HepG2 (cell line): ENCODE data around the gene RBM23. TPM values are rescaled to one million over a fixed set of nuclear protein-coding genes. Genes with fewer than 3 reads are reported as not detected.

Experiments used
- HMGXB3 ChIP-seq: sonication (generic); formaldehyde crosslinking; IDR thresholded peaks from 2 replicates; pipeline ENCODE4 v1.4.0; 2020; ENCODE audit warnings: missing genetic modification reagents, borderline replicate concordance
- NFYC ChIP-seq: IDR thresholded peaks from 2 replicates; pipeline ENCODE4 v1.6.1; 2016; ENCODE audit warnings: missing genetic modification reagents, missing compliant biosample characterization
- NR2F2 ChIP-seq: IDR thresholded peaks from 2 replicates; pipeline ENCODE4 v1.6.1; 2012; ENCODE audit warnings: low read depth, inconsistent platforms, borderline replicate concordance
- RARG ChIP-seq: sonication (generic); formaldehyde crosslinking; IDR thresholded peaks from 2 replicates; pipeline ENCODE4 v1.4.0; 2020; ENCODE audit warnings: low read depth, mild to moderate bottlenecking, missing genetic modification reagents
- RBM22 ChIP-seq: fragments of 200-400 bp; formaldehyde crosslinking; optimal IDR thresholded peaks from 2 replicates; pipeline ENCODE3; 2017; ENCODE audit warnings: mild to moderate bottlenecking, low read length, moderate library complexity
- RFX1 ChIP-seq: fragments of 450-650 bp; IDR thresholded peaks from 2 replicates; pipeline ENCODE4 v1.6.1; 2017
- SMYD3 ChIP-seq: sonication (generic); formaldehyde crosslinking; IDR thresholded peaks from 2 replicates; pipeline ENCODE4 v1.8.1; 2023; ENCODE audit warnings: mild to moderate bottlenecking, missing genetic modification reagents
- SRF ChIP-seq: IDR thresholded peaks from 2 replicates; pipeline ENCODE4 v1.6.1; 2011; ENCODE audit warnings: mild to moderate bottlenecking, low read depth, low read length, moderate library complexity
- ZBTB38 ChIP-seq: sonication (generic); formaldehyde crosslinking; IDR thresholded peaks from 2 replicates; pipeline ENCODE4 v1.5.1; 2020; ENCODE audit warnings: mild to moderate bottlenecking, missing genetic modification reagents
- ZBTB40 ChIP-seq, 2 experiments: fragments of 450-650 bp in 1 of 2; sonication (generic) in 1 of 2; formaldehyde crosslinking in 1 of 2; IDR thresholded peaks; 2 replicates each; pipeline versions ENCODE4 v1.6.1 to v1.8.0; 2016 to 2022; ENCODE audit warnings: antibody characterized with exemption in 1 of 2, mild to moderate bottlenecking in 1 of 2, missing genetic modification reagents in 1 of 2
- ZNF180 ChIP-seq: sonication (generic); formaldehyde crosslinking; IDR thresholded peaks from 2 replicates; pipeline ENCODE4 v1.4.0; 2020; ENCODE audit warnings: low read depth, missing genetic modification reagents, borderline replicate concordance
- ZNF431 ChIP-seq: sonication (generic); formaldehyde crosslinking; IDR thresholded peaks from 2 replicates; pipeline ENCODE4 v1.9.0; 2022; ENCODE audit warnings: missing genetic modification reagents, low read depth, mild to moderate bottlenecking, borderline replicate concordance
- ZNF460 ChIP-seq: sonication (generic); formaldehyde crosslinking; IDR thresholded peaks from 2 replicates; pipeline ENCODE4 v1.5.1; 2020; ENCODE audit warnings: missing genetic modification reagents, mild to moderate bottlenecking, borderline replicate concordance
- ZNF713 ChIP-seq: sonication (generic); formaldehyde crosslinking; IDR thresholded peaks from 2 replicates; pipeline ENCODE4 v1.4.0; 2020; ENCODE audit warnings: mild to moderate bottlenecking, missing genetic modification reagents
- ZNF770 ChIP-seq: sonication (generic); formaldehyde crosslinking; IDR thresholded peaks from 2 replicates; pipeline ENCODE4 v1.5.0; 2020; ENCODE audit warnings: mild to moderate bottlenecking, missing genetic modification reagents
- polyA plus RNA-seq, 8 experiments: library from polyadenylated mRNA; depleted of rRNA in 3 of 8; stranded (reverse) in 7 of 8; unstranded in 1 of 8; fragments of >200 nt; fragmentation: Illumina TruSeq in 4 of 8; extraction: Trizol in 4 of 8; gene quantifications; 2 replicates each; pipeline versions ENCODE4 v1.2.1 to v1.2.3, GENCODE V29; 2011 to 2016; ENCODE audit warnings: low read depth in 4 of 8, missing spikeins in 1 of 8, mixed read lengths in 1 of 8; ENCODE audit not compliant: insufficient read depth in 1 of 8
- total RNA-seq, 5 experiments: library from RNA; depleted of rRNA; stranded (reverse); fragments of >200 nt; fragmentation: Illumina TruSeq; extraction: Trizol; gene quantifications; 2 replicates each; pipeline ENCODE4 v1.2.3, GENCODE V29; 2016; ENCODE audit warnings: low read depth in 1 of 5

Gene RBM23
- total and polyA plus RNA-seq, 2 of the 13 experiments (the other 11 are each of a cell fraction or from before 2014, with no cell fraction given), result 1.5 to 2.1 TPM

GRCh38 chr14:22966783-22967269, 47.9 kb upstream of the RBM23 start (continued):
- TF ChIP-seq HMGXB3 (no peak), ZBTB38 (CRISPR knock-in tag) (no peak), ZBTB40 (IDR thresholded peaks at IDR 0.05) (no peak), ZBTB40 (CRISPR knock-in tag; IDR thresholded peaks at IDR 0.05) (no peak), NFYC (CRISPR knock-in tag) (no peak), SRF (no peak), ZNF460 (CRISPR knock-in tag) (no peak), NR2F2 (no peak), ZNF431 (no peak), RARG (CRISPR knock-in tag) (no peak), RBM22 (peak; percentile 79), ZNF770 (no peak), SMYD3 (CRISPR knock-in tag) (no peak; the same call in 1 of the 2 replicates), ZNF180 (CRISPR knock-in tag) (no peak), ZNF713 (CRISPR knock-in tag) (no peak), RFX1 (no peak)
